DND-41 (cell line): Measurements from ENCODE around the gene SGCD.

Experiments
- CTCF ChIP-seq: IDR thresholded peaks from 2 replicates; pipeline ENCODE4 v1.5.1; 2012; ENCODE audit warnings: borderline replicate concordance, low read length, moderate library complexity, mild to moderate bottlenecking; ENCODE audit not compliant: poor library complexity, severe bottlenecking; ENCODE audit errors: extremely low read depth
- EZH2 ChIP-seq: IDR thresholded peaks from 3 replicates; pipeline ENCODE4 v1.6.1; 2012; ENCODE audit warnings: borderline replicate concordance, low read depth, mild to moderate bottlenecking, moderate library complexity, low read length, inconsistent platforms; ENCODE audit not compliant: severe bottlenecking

- no peak for TF ChIP-seq CTCF
- TF ChIP-seq EZH2 = no peak
These were observed 380.8 kb downstream of the SGCD start for GRCh38 chr5:156707750-156708149.
